Measurements from ENCODE around the gene PTGIS.

- TF ChIP-seq CTCF (conservative IDR thresholded peaks at IDR 0.05; ENCODE audit: low read length) (no peak), EZH2phosphoT487 (IDR thresholded peaks at IDR 0.05; ENCODE audit: borderline replicate concordance, low read depth, low read length) (no peak)
Observed at GRCh38 chr20:49607568-49607967, 39.6 kb upstream of the PTGIS start.
